GM10248 (cell line): ENCODE measurements around the gene MINDY3.

Experiments
- CTCF ChIA-PET: fragments of 300-600 bp; sonication (Branson Sonifier 250); formaldehyde crosslinking; extraction: SDS; loops from one replicate; lab custom pipeline; 2021; ENCODE audit warnings: antibody characterized with exemption; lab: Yijun Ruan, JAX
- POLR2A ChIA-PET: fragments of 350-650 bp; sonication (Branson Sonifier 250); formaldehyde crosslinking; extraction: SDS; loops from one replicate; lab custom pipeline; 2020; ENCODE audit warnings: antibody characterized with exemption; lab: Yijun Ruan, JAX
- DNase-seq: peaks from one replicate; pipeline ENCODE4 v3.0.0; 2012; ENCODE audit errors: extremely low spot score
- CTCF ChIP-seq: IDR thresholded peaks from 2 replicates; pipeline ENCODE4 v1.5.1; 2012; ENCODE audit warnings: mild to moderate bottlenecking, low read depth; ENCODE audit errors: extremely low read depth, missing control alignments, control extremely low read depth

MINDY3 gene

GRCh38 chr10:15740261-15740660, 120.0 kb downstream of the MINDY3 start:
- no peak for TF ChIP-seq CTCF
- DNase-seq = no peak
- ChIA-PET CTCF (interaction anchor here (1.0 to 2.0 kb wide), 2 partner anchors 14 to 16 kb away, joined by 4 to 8 read pairs; no protein-coding TSS in a partner anchor), POLR2A (no interaction called here)

GRCh38 chr10:15739254-15739970, 120.9 kb downstream of the MINDY3 start:
- no peak for TF ChIP-seq CTCF
- ChIA-PET POLR2A (no interaction called here), CTCF (interaction anchor here (1.0 to 2.0 kb wide), 2 partner anchors 13 to 15 kb away, joined by 4 to 8 read pairs; no protein-coding TSS in a partner anchor)
- DNase-seq = no peak

GRCh38 chr10:15738270-15738925, 121.9 kb downstream of the MINDY3 start:
- POLR2A ChIA-PET = no interaction called here
- no peak for DNase-seq
- CTCF ChIA-PET = interaction anchor here (0.8 kb wide), 1 partner anchor 81 kb away, joined by 3 read pairs; no protein-coding TSS in a partner anchor

GRCh38 chr10:15737656-15738055, 122.7 kb downstream of the MINDY3 start:
- TF ChIP-seq CTCF = no peak
- ChIA-PET CTCF (no interaction called here), POLR2A (no interaction called here)
- DNase-seq = no peak

More at GRCh38 chr10:15738270-15738925, 121.9 kb downstream of the MINDY3 start:
- TF ChIP-seq CTCF = no peak

GRCh38 chr10:15735763-15736162, 124.5 kb downstream of the MINDY3 start:
- ChIA-PET CTCF (no interaction called here), POLR2A (no interaction called here)
- no peak for DNase-seq
- no peak for TF ChIP-seq CTCF

- TF ChIP-seq CTCF = no peak
- DNase-seq = no peak
- CTCF ChIA-PET = no interaction called here
- POLR2A ChIA-PET = no interaction called here
These were observed 130.0 kb downstream of the MINDY3 start for GRCh38 chr10:15730341-15730740.
